Chondrocyte (in vitro differentiated cells): ENCODE measurements around the gene FARSA. TPM values are rescaled to one million over a fixed set of nuclear protein-coding genes. Genes with fewer than 3 reads are reported as not detected.
A peak's percentile ranks its signal among the peaks of the same experiment; 100 is the strongest.

ENCODE experiments used
- DNase-seq: peaks from one replicate; pipeline ENCODE4 v3.0.0; 2021; ENCODE audit warnings: mixed read lengths, low spot score
- H3K27ac Mint-ChIP-seq: one replicate; pipeline ENCODE4 v1.8.0; 2021; ENCODE audit warnings: mild to moderate bottlenecking, moderate library complexity, mixed read lengths; ENCODE audit not compliant: unreplicated experiment
- H3K27me3 Mint-ChIP-seq: 2 replicates; pipeline ENCODE4 v1.8.0; 2021; ENCODE audit warnings: low read depth, mixed read lengths
- H3K36me3 Mint-ChIP-seq: 2 replicates; pipeline ENCODE4 v1.8.0; 2021; ENCODE audit warnings: low read depth, mixed read lengths
- H3K4me1 Mint-ChIP-seq: 2 replicates; pipeline ENCODE4 v1.8.0; 2021; ENCODE audit warnings: low read depth, mild to moderate bottlenecking, mixed read lengths
- H3K4me3 Mint-ChIP-seq: one replicate; pipeline ENCODE4 v1.8.0; 2021; ENCODE audit warnings: mild to moderate bottlenecking, moderate library complexity, mixed read lengths; ENCODE audit not compliant: unreplicated experiment
- H3K9me3 Mint-ChIP-seq: 2 replicates; pipeline ENCODE4 v1.8.0; 2021; ENCODE audit warnings: low read depth, mixed read lengths
- CTCF ChIP-seq: fragments of 200-600 bp; sonication (generic); IDR thresholded peaks from 2 replicates; pipeline ENCODE4 v1.5.0; 2021; ENCODE audit warnings: antibody characterized with exemption, mild to moderate bottlenecking, moderate library complexity
- total RNA-seq: library from RNA; stranded (reverse); gene quantifications from 3 replicates; pipeline ENCODE4 v1.2.1, GENCODE V29; 2021

FARSA gene
- total RNA-seq, 1 donor from 2014 or later: 46.4 TPM

DNA sequence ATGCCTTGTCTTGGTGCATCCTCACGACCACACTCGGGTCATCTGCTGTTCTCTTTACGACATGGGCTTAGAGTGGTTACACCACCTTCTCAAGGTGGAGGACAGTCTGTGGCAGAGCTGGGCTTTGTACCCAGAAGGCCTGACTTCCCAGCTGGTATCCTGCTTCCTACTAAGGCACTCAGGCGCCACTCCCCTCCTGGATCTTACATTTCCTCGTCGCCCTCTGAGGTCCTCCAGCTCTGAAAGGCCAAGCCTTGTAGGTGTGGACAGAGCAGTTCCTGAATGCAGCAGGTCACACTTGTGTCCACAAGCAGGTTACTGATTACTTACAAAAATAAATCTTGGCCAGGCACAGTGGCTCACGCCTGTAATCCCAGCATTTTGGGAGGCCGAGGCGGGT lies 26.3 kb downstream of the FARSA start:
- no peak for TF ChIP-seq CTCF
- no peaks in the 10 kb centered on the region for H3K36me3 Mint-ChIP-seq
- H3K27me3 Mint-ChIP-seq: peaks cover 2% of the 10 kb centered on the region
- H3K9me3 Mint-ChIP-seq: no peaks in the 10 kb centered on the region
- DNase-seq: no peak
- H3K4me3 Mint-ChIP-seq: no peak overlapping the region
- H3K27ac Mint-ChIP-seq: no peak overlapping the region
- H3K4me1 Mint-ChIP-seq: no peaks in the 10 kb centered on the region

GRCh38 chr19:12899891-12900518 lies 33.5 kb downstream of the FARSA start:
- no peak for DNase-seq
- TF ChIP-seq CTCF: no peak
- Mint-ChIP-seq H3K36me3 (peaks cover 3% of the 10 kb centered on the region), H3K9me3 (no peaks in the 10 kb centered on the region), H3K27ac (no peak overlapping the region), H3K4me1 (no peaks in the 10 kb centered on the region), H3K27me3 (no peaks in the 10 kb centered on the region), H3K4me3 (no peak overlapping the region)

DNA sequence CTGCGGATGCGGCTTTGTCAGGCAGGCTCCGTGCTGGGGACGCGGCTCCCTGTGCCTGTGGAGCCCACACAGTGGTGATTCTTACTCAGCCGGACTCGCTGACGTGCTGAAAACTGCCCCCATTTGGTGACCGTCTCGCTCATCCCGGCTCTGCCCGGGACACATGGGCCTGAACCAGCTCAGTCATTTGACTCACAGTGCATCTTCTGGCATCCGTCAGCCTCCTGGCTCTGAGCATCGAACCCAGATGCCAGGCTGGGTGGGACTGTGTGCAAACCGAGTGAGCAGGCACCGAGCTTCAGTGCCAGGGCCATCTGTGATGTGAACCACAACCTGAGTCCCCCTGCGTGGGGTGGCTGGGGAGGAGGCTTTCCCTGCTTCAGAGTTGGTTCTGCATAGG lies 37.1 kb downstream of the FARSA start:
- peaks cover 8% of the 10 kb centered on the region for H3K4me1 Mint-ChIP-seq
- H3K9me3 Mint-ChIP-seq: no peaks in the 10 kb centered on the region
- TF ChIP-seq CTCF: no peak
- no peak overlapping the region for H3K4me3 Mint-ChIP-seq
- no peak overlapping the region for H3K27ac Mint-ChIP-seq
- H3K27me3 Mint-ChIP-seq: no peaks in the 10 kb centered on the region
- peaks cover 6% of the 10 kb centered on the region for H3K36me3 Mint-ChIP-seq
- no peak for DNase-seq

DNA sequence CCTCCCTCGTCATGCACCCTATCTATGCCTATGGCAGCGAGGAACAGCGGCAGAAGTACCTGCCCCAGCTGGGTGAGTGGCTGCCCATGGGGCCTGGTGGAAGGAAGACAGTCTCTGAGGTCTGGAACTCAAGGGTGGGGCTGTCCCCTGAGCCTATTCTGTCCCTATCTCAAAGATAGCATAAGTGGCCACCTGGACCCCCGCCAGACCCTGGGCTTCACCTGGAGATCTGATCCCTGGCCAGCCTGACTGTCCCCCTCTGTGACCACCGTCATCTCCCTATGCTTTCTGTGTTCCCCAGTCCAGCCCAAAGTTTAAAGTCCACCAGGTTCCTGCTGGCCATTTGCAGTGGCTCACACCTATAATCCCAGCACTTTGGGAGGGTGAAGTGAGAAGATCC lies 39.9 kb downstream of the FARSA start:
- DNase-seq: no peak
- Mint-ChIP-seq H3K36me3 (peaks cover 6% of the 10 kb centered on the region), H3K4me3 (no peak overlapping the region), H3K27ac (no peak overlapping the region), H3K4me1 (peaks cover 20% of the 10 kb centered on the region), H3K27me3 (no peaks in the 10 kb centered on the region), H3K9me3 (no peaks in the 10 kb centered on the region)
- no peak for TF ChIP-seq CTCF

DNA sequence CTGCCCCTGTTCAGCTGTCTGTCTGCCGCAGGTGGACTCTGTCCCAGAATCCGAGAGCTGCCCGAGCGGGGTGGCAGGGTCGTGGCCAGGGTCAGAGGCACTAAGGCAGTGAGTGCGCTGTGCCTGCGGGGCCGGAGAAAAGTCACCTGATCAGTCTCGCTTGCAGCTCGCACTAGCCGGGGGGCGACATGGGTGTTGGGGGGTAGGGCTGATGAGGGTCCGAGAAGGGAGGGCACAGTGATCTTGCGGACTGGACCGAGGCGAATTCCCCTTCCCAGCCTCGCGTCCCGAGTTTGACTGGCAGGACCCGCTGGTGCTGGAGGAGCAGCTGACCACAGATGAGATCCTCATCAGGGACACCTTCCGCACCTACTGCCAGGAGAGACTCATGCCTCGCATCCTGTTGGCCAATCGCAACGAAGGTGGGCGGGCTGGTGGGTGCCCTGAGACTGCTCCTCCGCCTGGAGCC lies 41.9 kb downstream of the FARSA start:
- TF ChIP-seq CTCF: no peak
- peaks cover 20% of the 10 kb centered on the region for H3K4me1 Mint-ChIP-seq
- H3K27ac Mint-ChIP-seq: peak overlapping the region; percentile 89
- DNase-seq: no peak
- H3K9me3 Mint-ChIP-seq: no peaks in the 10 kb centered on the region
- H3K36me3 Mint-ChIP-seq: peaks cover 3% of the 10 kb centered on the region
- peaks cover 3% of the 10 kb centered on the region for H3K27me3 Mint-ChIP-seq
- peak overlapping the region; percentile 95 for H3K4me3 Mint-ChIP-seq
